Liver (tissue), 3 donors: ENCODE results near the gene LRRN2.

ENCODE experiments used
- EGR1 ChIP-seq, 2 donors: IDR thresholded peaks; 2 replicates each; pipeline ENCODE4 v1.6.1; 2016 to 2018; ENCODE audit warnings: antibody characterized with exemption in 2 of 2, low read depth in 2 of 2
- GABPA ChIP-seq, 2 donors: IDR thresholded peaks in 1 of 2; conservative IDR thresholded peaks in 1 of 2; 2 replicates each; pipeline ENCODE4 v1.6.1; 2016; ENCODE audit warnings: antibody characterized with exemption in 2 of 2, mild to moderate bottlenecking in 1 of 2, moderate library complexity in 1 of 2
- HNF4A ChIP-seq, 2 donors: conservative IDR thresholded peaks; 2 replicates each; pipeline ENCODE4 v1.6.1; 2016; ENCODE audit warnings: antibody characterized with exemption in 2 of 2, mild to moderate bottlenecking in 2 of 2
- JUND ChIP-seq, 2 donors: IDR thresholded peaks; 2 replicates each; pipeline ENCODE4 v1.6.1; 2016; ENCODE audit warnings: antibody characterized with exemption in 2 of 2
- RAD21 ChIP-seq, 2 donors: IDR thresholded peaks; 2 replicates each; pipeline ENCODE4 v1.6.1; 2016; ENCODE audit warnings: antibody characterized with exemption in 2 of 2, mild to moderate bottlenecking in 2 of 2
- TAF1 ChIP-seq: conservative IDR thresholded peaks from 2 replicates; pipeline ENCODE4 v1.6.1; 2016; ENCODE audit warnings: antibody characterized with exemption, mild to moderate bottlenecking
- YY1 ChIP-seq: IDR thresholded peaks from 2 replicates; pipeline ENCODE4 v1.6.1; 2016; ENCODE audit warnings: antibody characterized with exemption, mild to moderate bottlenecking
- TF ChIP-seq, protein P1 (sequence below): fragments of 150-350 bp; IDR thresholded peaks from 2 replicates; pipeline ENCODE4 v1.5.1; 2017; ENCODE audit warnings: improper control_type of control experiment, low read depth, low read length; ENCODE audit not compliant: missing input control
- TF ChIP-seq, protein P2 (sequence below): IDR thresholded peaks from 2 replicates; pipeline ENCODE4 v1.6.1; 2016; ENCODE audit warnings: antibody characterized with exemption
- TF ChIP-seq, protein P3 (sequence below): IDR thresholded peaks from 2 replicates; pipeline ENCODE4 v1.6.1; 2016; ENCODE audit warnings: antibody characterized with exemption, mild to moderate bottlenecking
- TF ChIP-seq, protein P4 (sequence below): IDR thresholded peaks from 2 replicates; pipeline ENCODE4 v1.6.1; 2016; ENCODE audit warnings: antibody characterized with exemption
- donor health status: healthy.
- donor health status: healthy.

DNA sequence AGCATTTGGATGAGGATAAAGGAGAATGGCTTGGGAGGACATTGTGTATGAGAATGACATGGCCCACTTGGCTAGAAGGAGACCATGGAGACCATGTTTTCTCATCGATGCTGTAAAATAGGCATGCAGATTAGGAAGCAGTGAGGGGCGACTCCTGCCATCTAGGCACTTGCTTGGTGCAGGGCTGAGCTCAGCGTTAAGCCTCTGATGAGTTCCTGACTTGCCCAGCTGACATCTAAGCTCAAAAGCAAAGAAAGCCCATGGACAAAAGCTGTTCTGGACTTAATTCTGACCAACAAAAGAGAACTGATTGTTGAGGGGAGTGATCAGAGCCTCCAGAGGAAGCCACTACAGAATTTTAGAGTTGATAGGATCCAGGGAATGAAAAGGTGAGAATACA, 74.5 kb downstream of the LRRN2 start:
- TF ChIP-seq, protein P1, sequence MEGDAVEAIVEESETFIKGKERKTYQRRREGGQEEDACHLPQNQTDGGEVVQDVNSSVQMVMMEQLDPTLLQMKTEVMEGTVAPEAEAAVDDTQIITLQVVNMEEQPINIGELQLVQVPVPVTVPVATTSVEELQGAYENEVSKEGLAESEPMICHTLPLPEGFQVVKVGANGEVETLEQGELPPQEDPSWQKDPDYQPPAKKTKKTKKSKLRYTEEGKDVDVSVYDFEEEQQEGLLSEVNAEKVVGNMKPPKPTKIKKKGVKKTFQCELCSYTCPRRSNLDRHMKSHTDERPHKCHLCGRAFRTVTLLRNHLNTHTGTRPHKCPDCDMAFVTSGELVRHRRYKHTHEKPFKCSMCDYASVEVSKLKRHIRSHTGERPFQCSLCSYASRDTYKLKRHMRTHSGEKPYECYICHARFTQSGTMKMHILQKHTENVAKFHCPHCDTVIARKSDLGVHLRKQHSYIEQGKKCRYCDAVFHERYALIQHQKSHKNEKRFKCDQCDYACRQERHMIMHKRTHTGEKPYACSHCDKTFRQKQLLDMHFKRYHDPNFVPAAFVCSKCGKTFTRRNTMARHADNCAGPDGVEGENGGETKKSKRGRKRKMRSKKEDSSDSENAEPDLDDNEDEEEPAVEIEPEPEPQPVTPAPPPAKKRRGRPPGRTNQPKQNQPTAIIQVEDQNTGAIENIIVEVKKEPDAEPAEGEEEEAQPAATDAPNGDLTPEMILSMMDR = no peak
- TF ChIP-seq, protein P2, sequence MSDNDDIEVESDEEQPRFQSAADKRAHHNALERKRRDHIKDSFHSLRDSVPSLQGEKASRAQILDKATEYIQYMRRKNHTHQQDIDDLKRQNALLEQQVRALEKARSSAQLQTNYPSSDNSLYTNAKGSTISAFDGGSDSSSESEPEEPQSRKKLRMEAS = no peak
- TF ChIP-seq, protein P3, sequence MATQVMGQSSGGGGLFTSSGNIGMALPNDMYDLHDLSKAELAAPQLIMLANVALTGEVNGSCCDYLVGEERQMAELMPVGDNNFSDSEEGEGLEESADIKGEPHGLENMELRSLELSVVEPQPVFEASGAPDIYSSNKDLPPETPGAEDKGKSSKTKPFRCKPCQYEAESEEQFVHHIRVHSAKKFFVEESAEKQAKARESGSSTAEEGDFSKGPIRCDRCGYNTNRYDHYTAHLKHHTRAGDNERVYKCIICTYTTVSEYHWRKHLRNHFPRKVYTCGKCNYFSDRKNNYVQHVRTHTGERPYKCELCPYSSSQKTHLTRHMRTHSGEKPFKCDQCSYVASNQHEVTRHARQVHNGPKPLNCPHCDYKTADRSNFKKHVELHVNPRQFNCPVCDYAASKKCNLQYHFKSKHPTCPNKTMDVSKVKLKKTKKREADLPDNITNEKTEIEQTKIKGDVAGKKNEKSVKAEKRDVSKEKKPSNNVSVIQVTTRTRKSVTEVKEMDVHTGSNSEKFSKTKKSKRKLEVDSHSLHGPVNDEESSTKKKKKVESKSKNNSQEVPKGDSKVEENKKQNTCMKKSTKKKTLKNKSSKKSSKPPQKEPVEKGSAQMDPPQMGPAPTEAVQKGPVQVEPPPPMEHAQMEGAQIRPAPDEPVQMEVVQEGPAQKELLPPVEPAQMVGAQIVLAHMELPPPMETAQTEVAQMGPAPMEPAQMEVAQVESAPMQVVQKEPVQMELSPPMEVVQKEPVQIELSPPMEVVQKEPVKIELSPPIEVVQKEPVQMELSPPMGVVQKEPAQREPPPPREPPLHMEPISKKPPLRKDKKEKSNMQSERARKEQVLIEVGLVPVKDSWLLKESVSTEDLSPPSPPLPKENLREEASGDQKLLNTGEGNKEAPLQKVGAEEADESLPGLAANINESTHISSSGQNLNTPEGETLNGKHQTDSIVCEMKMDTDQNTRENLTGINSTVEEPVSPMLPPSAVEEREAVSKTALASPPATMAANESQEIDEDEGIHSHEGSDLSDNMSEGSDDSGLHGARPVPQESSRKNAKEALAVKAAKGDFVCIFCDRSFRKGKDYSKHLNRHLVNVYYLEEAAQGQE = no peak
- no peak for TF ChIP-seq JUND (IDR thresholded peaks at IDR 0.05)
- no peak for TF ChIP-seq RAD21 (IDR thresholded peaks at IDR 0.05)
- no peak for TF ChIP-seq GABPA (IDR thresholded peaks at IDR 0.05 in 1 of 2, conservative IDR thresholded peaks at IDR 0.05 in 1 of 2)
- no peak for TF ChIP-seq EGR1 (IDR thresholded peaks at IDR 0.05; ENCODE audit: low read depth in 2 of 2)
- TF ChIP-seq TAF1 = no peak
- TF ChIP-seq, protein P4, sequence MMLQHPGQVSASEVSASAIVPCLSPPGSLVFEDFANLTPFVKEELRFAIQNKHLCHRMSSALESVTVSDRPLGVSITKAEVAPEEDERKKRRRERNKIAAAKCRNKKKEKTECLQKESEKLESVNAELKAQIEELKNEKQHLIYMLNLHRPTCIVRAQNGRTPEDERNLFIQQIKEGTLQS = no peak
- no peak for TF ChIP-seq HNF4A (conservative IDR thresholded peaks at IDR 0.05)
- TF ChIP-seq YY1 = no peak
